ENCODE data around the gene CHRNA4.

The CHRNA4 gene

DNA sequence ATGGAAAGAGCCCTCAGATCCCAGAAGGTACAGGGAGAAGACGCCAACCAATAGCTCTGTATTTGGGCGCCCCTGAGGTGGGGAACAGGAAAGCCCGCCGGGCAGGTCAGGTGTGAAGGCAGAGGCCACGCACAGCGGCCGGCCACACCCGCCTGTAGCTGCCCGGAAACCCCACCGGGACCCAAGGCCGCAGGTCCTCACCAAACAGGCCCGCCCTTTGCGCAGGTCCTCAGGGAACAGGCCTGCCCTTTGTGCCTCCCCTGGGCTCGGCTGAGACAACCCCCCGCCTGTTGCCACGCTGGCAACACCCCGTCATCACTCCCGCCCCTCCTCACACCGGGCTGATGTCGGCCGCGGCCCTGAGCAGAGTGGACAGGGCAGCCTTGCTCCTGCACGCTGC lies 44.9 kb upstream of the CHRNA4 start:
- H3K4me3 ChIP-seq (ENCODE audit: low read depth, low read length), result no peak overlapping the region
- TF ChIP-seq, protein P1, sequence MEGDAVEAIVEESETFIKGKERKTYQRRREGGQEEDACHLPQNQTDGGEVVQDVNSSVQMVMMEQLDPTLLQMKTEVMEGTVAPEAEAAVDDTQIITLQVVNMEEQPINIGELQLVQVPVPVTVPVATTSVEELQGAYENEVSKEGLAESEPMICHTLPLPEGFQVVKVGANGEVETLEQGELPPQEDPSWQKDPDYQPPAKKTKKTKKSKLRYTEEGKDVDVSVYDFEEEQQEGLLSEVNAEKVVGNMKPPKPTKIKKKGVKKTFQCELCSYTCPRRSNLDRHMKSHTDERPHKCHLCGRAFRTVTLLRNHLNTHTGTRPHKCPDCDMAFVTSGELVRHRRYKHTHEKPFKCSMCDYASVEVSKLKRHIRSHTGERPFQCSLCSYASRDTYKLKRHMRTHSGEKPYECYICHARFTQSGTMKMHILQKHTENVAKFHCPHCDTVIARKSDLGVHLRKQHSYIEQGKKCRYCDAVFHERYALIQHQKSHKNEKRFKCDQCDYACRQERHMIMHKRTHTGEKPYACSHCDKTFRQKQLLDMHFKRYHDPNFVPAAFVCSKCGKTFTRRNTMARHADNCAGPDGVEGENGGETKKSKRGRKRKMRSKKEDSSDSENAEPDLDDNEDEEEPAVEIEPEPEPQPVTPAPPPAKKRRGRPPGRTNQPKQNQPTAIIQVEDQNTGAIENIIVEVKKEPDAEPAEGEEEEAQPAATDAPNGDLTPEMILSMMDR (IDR thresholded peaks at IDR 0.05; ENCODE audit: borderline replicate concordance, insufficient read depth, low read depth, low read length), result no peak

DNA sequence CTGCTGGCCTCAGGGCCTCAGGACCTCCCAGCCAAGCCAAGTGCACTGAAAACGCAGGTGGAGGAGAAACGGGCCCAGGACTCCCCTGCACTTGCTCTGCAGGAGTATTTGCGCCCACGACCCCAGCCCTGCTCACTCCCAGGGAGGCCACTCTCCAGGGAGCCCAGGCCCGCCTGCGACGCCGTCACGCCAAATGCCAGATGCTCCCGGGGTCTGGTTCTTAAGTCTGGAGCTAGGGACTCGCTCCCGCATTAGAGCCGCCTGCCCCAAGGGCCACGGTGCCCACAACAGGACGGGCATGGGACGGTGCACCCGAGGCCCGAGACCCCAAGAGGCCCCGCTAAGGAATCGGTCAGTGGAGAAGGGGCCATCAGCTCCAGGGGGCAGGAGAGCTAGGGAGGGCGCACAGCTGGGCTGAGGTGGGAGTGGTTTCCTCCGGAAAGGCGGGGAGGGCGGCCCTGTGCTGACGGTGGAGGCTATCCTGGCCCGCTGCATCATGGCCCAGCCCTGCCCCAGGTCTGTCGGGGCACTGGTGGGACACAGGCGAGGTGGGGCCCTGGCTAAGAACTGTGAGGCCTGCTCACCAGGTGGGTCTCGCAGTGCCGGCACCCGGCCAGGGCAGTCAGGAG lies 44.1 kb upstream of the CHRNA4 start:
- no peak overlapping the region for H3K4me3 ChIP-seq (ENCODE audit: low read depth, low read length)
- TF ChIP-seq, protein P1 (IDR thresholded peaks at IDR 0.05; ENCODE audit: borderline replicate concordance, insufficient read depth, low read depth, low read length), result no peak

DNA sequence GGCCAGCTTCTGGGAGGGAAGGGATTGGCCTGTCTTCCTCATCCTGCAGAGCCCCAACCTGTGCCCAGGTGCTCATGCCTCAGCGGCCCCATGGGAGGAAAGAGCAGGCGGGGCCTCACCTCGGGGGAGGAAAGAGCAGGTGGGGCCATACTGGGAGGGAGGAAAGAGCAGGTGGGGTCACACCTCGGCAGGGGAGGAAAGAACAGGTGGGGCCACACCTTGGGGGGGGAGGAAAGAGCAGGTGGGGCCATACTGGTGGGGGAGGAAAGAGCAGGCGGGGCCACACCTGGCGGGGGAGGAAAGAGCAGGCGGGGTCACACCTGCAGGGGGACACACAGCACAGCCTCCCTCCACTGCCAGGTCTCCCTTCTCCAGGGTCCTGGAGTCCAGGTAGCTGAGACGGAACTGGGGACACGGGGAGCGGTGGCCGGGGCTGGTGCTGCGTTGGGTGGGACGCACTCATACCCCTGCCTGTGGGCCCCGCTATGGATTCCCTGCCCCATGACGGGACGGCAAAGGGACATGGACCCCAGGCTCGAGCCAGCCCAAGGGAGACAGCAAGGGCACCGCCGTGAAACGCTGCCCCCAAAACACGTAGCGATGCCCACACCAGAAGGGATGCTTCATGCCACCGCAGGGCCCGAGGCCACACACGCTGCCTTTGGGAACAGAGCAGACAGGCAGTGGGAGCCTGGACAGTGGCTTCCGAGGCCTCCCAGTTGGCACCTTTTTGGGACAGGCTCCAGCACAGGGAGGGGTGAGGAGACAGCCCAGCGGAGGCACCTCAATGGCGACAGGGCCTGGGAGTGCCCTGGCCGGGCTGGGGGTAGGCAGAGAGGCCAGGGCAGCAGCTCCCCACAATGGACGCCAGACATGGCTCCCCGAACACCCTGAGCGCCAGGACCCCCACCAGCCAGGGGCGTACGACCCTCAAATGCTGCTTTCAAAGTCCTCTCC lies 43.3 kb upstream of the CHRNA4 start:
- no peak overlapping the region for H3K4me3 ChIP-seq (ENCODE audit: low read depth, low read length)
- TF ChIP-seq, protein P1 (IDR thresholded peaks at IDR 0.05; ENCODE audit: borderline replicate concordance, insufficient read depth, low read depth, low read length), result no peak

DNA sequence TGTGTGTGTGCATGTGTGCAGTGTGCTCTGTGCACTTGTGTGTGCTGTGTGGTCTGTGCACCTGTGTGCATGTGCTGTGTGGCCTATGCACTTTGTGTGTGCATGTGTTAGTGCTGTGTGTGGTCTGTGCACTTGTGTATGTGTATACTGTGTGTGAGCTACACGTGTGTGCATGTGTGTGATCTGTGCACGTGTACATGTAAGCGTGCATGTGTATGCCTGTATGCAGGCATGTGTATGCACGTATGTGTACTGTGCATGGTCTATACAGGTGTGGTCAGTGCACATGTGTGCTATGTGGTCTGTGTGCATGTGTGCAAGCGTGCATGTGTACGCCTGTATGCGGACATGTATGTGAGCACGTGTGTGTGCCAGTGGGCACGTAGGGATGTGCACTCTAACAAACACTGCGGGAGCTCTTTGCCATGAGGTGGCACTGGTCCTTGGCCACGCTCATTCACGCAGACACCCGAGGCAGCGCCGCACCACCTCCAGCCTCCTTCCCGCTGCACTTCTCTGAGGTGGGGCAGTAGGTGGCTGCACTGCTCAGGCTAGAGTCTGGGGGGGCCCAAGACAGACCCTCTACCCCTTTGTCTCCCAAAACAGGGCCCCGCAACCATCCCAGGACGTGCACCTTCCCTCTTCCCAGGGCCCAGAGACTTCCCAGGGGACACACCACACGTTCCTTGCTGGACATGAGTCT lies 42.4 kb upstream of the CHRNA4 start:
- no peak overlapping the region for H3K4me3 ChIP-seq (ENCODE audit: low read depth, low read length)

DNA sequence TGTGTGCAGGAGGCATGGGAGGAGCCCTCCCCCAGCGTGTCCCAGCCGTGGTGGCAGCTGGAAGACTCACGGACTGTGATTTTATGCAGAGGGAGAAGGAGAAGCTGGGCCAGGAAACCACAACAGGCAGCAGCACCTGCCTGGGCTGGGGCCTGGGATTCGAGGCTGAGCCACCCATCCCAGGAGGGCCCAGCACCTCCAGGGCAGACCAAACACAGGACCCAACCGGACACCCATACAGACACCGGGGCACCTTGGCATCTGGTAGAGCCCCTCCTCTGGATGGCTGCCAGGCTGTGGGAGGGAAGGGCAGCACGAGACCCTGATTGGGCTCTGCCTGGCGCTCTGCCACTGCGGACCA lies 41.7 kb upstream of the CHRNA4 start:
- TF ChIP-seq, protein P1 (IDR thresholded peaks at IDR 0.05; ENCODE audit: borderline replicate concordance, insufficient read depth, low read depth, low read length), result no peak
- H3K4me3 ChIP-seq (ENCODE audit: low read depth, low read length), result no peak overlapping the region

More for the DNA sequence above, 42.4 kb upstream of the CHRNA4 start:
- TF ChIP-seq, protein P1 (IDR thresholded peaks at IDR 0.05; ENCODE audit: borderline replicate concordance, insufficient read depth, low read depth, low read length), result no peak

DNA sequence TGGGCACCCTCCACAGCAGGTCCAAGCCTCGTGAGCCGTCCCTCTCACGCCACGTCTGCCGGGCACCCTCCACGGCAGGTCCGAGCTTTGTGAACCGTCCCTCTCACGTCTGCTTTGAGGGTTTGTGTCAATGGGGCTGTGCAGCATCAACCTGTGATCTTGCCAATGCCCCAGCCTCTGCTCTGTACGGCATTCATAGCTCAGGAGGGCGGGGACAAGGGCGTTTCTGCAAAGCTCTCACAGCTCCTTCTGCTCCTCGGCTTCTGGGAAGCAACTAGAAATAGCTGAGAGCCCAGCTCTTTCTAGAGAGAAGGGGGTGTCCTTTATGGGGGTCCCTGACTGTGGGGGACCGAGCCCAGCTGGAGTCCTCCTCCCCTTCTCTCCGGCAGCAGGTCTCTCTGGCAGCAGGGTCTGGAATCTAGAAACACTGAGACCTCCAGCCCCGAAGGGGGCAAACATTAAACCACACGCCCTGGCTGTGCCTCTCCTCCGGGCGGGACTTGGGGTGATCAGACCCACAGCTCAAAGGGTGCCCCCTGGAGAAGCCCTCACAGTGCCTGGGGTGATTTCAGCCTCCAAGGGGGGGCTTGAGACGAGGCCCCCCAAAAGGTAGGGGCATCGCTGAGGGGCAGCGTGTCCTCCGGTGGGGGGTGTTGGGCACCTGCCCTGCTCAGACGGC lies 41.2 kb upstream of the CHRNA4 start:
- H3K4me3 ChIP-seq (ENCODE audit: low read depth, low read length), result no peak overlapping the region
- TF ChIP-seq, protein P1 (IDR thresholded peaks at IDR 0.05; ENCODE audit: borderline replicate concordance, insufficient read depth, low read depth, low read length), result no peak
